Osteocyte (in vitro differentiated cells): ENCODE measurements around the gene LYST. TPM values are rescaled to one million over a fixed set of nuclear protein-coding genes. Genes with fewer than 3 reads are reported as not detected.

Experiments used
- DNase-seq: peaks from one replicate; pipeline ENCODE4 v3.0.0; 2021; ENCODE audit warnings: mixed read lengths; ENCODE audit not compliant: unreplicated experiment; ENCODE audit errors: extremely low spot score
- H3K27ac Mint-ChIP-seq: one replicate; pipeline ENCODE4 v1.8.0; 2021; ENCODE audit warnings: mild to moderate bottlenecking, mixed read lengths; ENCODE audit not compliant: unreplicated experiment
- H3K27me3 Mint-ChIP-seq: one replicate; pipeline ENCODE4 v1.8.0; 2021; ENCODE audit warnings: mixed read lengths; ENCODE audit not compliant: unreplicated experiment
- H3K36me3 Mint-ChIP-seq: one replicate; pipeline ENCODE4 v1.8.0; 2021; ENCODE audit warnings: mixed read lengths; ENCODE audit not compliant: unreplicated experiment
- H3K4me1 Mint-ChIP-seq: one replicate; pipeline ENCODE4 v1.8.0; 2021; ENCODE audit warnings: mixed read lengths; ENCODE audit not compliant: unreplicated experiment
- H3K4me3 Mint-ChIP-seq: one replicate; pipeline ENCODE4 v1.8.0; 2021; ENCODE audit warnings: mild to moderate bottlenecking, moderate library complexity, mixed read lengths; ENCODE audit not compliant: unreplicated experiment
- H3K9me3 Mint-ChIP-seq: one replicate; pipeline ENCODE4 v1.8.0; 2021; ENCODE audit warnings: mixed read lengths; ENCODE audit not compliant: unreplicated experiment
- CTCF ChIP-seq: fragments of 200-600 bp; sonication (generic); IDR thresholded peaks from 2 replicates; pipeline ENCODE4 v1.5.0; 2021; ENCODE audit warnings: antibody characterized with exemption, mild to moderate bottlenecking, moderate library complexity
- total RNA-seq: library from RNA; stranded (reverse); gene quantifications from 2 replicates; pipeline ENCODE4 v1.2.1, GENCODE V29; 2021

Gene LYST
- total RNA-seq, 1 donor from 2014 or later = 21.7 TPM

- Mint-ChIP-seq H3K36me3 (peaks cover 2% of the 10 kb centered on the region), H3K27ac (no peak overlapping the region), H3K4me3 (no peak overlapping the region), H3K27me3 (peaks cover 46% of the 10 kb centered on the region), H3K9me3 (no peaks in the 10 kb centered on the region), H3K4me1 (peaks cover 16% of the 10 kb centered on the region)
- TF ChIP-seq CTCF = no peak
- DNase-seq = peak; percentile 36
Measured at GRCh38 chr1:235652364-235652763, 214.3 kb downstream of the LYST start.

- no peak for TF ChIP-seq CTCF
- Mint-ChIP-seq H3K27me3 (peaks cover 56% of the 10 kb centered on the region), H3K36me3 (peaks cover 2% of the 10 kb centered on the region)
Measured at GRCh38 chr1:235651170-235651806, 215.4 kb downstream of the LYST start.

GRCh38 chr1:235650341-235651169 lies 216.2 kb downstream of the LYST start:
- Mint-ChIP-seq H3K27me3 (peaks cover 61% of the 10 kb centered on the region), H3K4me1 (peaks cover 16% of the 10 kb centered on the region), H3K27ac (no peak overlapping the region), H3K36me3 (peaks cover 2% of the 10 kb centered on the region), H3K9me3 (no peaks in the 10 kb centered on the region), H3K4me3 (peak overlapping the region; percentile 60)
- DNase-seq = peak; percentile 84
- no peak for TF ChIP-seq CTCF

More at GRCh38 chr1:235651170-235651806, 215.4 kb downstream of the LYST start:
- H3K4me1 Mint-ChIP-seq = peaks cover 16% of the 10 kb centered on the region
- no peaks in the 10 kb centered on the region for H3K9me3 Mint-ChIP-seq
- DNase-seq = no peak
- H3K27ac Mint-ChIP-seq = no peak overlapping the region
- H3K4me3 Mint-ChIP-seq = peak overlapping the region; percentile 60

GRCh38 chr1:235649368-235650163 lies 217.1 kb downstream of the LYST start, which contains the start of gene GNG4:
GNG4 (minus strand) TSS chr1:235649784; CDS start chr1:235583838, 65,946 bp downstream.
- no peak for TF ChIP-seq CTCF
- H3K27ac Mint-ChIP-seq = peak within 1 kb of the TSS; percentile 61
- peaks cover 16% of the 10 kb centered on the region for H3K4me1 Mint-ChIP-seq
- H3K4me3 Mint-ChIP-seq = peak within 1 kb of the TSS; percentile 86
- H3K27me3 Mint-ChIP-seq = peaks cover 57% of the 10 kb centered on the region
- peak; percentile 84 for DNase-seq
- H3K36me3 Mint-ChIP-seq = peaks cover 2% of the 10 kb centered on the region
- H3K9me3 Mint-ChIP-seq = no peaks in the 10 kb centered on the region
